Measurements from ENCODE around the gene SLC22A31. TPM values are rescaled to one million over a fixed set of nuclear protein-coding genes. Genes with fewer than 3 reads are reported as not detected.

SLC22A31 gene
- polyA plus RNA-seq, 3 donors: 0.46 to 1.1 (median 0.63) TPM

DNA sequence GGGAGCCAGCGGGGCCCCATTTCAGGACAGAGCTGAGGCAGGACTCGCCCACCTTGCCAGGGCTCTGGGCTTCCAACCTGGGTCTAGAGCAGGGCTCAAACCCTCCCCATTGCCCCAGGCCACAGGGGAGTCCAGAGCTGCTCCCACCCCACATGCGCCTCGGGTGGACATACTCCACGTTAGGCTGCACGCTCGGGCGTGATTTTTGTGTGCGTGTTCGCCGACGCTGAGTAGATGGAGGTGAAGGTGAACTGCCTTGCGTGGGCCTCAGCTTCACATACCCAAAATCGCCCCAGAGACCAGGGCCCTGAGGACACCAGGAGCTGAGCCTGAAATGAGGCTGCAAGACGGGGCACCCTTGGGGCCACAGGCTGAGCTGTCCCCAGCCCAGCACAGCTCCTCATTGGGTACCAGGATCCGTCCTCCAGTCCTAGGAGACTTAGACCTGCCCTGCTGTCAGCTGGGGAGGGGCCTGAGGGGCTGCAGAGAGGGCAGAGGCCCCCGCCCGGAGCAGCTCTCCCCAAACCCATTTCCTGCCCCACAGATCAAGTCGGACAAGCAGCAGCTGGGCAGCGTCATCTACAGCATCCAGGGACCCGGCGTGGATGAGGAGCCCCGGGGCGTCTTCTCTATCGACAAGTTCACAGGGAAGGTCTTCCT lies 20.6 kb downstream of the SLC22A31 start:
- no peak for DNase-seq

DNA sequence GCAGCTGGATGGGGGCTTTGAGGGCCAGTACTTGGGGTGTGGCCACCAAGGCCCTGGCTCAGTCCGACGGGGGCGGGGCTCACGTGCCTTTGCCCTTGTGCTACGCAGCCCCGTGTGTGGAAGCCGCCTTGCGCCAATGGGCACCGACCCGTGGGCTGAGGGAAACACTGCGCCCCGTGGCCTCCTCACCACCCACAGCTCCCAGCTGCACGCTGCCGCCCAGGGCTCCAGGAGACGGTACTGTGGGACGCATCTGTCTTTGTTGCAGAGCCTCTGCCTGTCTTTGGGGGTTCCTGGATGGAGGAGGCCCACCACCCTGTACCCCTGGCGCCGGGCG lies 21.2 kb downstream of the SLC22A31 start:
- no peak for DNase-seq

DNA sequence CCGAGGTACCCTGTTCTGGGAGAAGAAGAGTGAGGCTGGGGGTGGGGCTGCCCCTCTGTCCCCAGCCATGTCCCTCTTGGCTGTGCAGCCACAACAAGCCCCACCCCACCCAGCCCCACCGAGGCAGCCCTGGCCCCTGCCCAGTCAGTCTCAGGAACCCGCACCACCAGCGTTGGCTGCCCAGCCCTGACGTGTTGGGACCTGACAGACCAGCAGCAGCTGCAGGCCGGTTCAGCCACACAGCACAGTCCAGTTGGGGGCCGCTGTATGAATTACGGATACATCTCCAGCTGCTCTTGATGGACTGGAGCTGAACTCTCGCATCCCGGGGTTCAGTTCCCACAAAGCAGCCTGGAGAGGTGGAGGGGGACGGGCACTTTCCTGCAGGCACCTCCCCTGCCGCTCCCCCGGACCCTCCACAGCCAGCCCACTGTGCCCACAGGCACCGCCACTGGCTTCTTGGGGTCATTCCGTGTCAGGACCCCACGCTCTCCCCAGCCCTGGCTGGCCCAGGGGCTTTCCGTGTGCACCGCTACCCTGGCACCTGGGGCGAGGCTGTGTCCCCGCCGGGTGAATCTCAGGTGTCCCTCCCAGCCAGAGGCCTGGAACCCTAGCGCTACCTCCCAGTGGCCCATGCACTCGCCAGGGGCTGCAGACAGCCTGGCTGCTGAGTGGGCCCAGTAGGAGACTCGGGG lies 21.7 kb downstream of the SLC22A31 start:
- no peak for DNase-seq

DNA sequence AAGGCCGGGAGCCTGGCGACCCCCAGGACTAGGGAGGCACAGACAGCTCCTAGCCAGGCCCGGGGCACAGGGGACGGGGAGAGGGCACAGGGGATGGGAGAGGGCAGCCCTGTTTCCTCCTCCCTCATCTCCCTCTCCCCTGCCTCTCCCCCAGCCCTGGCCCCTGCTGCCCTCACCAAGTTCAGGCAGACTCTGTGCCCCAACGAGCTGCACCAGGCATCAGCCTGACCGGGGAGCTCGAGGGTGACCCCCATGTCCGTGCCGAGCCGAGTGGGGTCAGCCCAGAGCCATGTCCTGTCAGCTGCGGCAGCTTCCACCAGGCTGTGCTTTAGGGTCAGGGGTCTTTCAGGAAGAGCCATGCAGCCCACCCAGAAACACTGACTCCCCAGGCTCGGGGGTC lies 22.8 kb downstream of the SLC22A31 start:
- no peak for DNase-seq

DNA sequence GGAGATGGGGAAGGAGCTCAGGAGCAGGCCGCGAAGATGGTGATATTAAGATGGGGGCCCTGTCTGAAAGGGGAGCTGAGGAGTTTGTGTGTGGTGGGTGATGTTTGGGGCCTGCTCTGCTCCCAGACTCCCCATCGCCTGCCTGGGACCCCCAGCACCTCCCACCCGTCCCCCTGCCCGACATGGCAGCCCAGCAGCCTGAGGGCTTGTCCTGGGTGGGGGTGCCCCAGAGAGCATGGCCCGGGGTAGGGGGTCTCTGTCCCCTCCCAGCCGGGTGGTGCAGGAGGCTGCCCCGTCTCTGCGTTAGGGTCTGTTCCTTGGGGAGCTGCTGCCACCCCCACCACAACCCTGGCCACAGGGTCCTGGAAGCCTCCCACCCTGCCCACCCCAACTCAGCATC lies 23.6 kb downstream of the SLC22A31 start:
- DNase-seq: no peak

DNA sequence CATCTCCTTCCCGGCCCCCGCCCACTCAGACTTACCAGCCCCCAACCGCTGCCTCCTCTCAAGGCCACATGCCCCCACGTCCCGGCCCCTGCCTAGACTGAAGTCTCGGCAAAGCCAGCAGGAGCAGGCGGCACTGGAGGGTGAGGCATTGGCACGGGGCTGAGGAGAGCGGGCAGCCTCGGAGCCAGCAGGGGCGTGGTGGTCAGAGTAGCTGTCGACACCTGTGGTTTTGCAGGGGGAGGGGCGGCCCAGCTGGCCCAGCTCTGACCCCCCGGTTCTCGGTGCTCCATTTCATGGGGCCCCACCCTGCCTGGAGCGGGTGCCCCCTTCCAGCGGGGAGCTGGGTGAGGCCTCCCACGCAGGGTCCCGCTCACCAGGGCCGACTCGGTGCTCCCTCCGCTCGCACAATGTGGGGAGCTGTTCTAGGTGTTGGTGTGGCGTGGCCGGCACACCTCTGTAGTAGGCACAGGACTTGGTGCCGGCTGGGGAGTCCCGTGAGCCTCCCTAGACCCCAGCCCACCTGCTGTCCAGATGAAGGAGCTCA lies 24.1 kb downstream of the SLC22A31 start:
- DNase-seq: no peak

DNA sequence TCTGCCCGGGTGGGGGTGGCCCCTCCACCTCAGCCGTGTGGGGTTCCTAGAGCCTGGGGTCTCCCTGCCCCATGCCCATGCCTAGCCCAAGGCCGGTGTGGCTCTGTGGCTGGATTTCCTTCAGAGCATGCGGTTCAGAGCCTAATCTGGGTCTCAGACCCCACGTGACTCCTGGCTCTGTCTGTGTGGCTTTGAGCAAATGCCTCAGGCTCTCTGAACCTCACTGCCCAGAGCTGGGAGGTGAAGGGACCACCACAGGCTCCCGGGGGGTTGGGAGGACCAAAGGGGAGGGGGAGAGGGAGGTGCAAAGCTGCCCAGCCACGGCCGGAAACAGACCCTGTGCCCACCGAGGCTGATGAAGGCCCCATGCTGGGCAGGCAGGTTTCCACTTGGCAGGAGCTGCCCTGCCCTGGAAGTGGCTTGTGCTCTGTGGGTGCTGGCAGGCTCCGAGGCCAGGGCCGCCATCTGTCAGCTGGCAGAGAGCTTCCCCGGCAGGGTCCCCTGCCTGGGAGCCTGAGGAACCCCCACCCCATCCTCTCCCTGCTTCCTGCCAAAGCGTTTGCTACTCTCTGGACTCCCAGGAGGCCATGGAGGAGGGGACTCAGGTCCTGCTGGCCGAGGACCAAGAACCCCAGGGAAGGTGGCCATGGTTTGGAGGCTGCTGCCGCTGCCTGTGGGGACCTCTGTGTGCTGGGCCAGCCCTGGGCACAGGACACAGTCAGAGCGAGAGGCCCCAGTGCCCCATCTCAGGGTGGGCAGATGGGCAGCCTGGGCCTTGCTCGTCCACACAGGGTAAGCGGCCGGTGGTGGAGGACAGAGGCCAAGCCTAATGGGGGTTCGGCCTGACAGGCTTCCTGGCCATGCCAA lies 24.8 kb downstream of the SLC22A31 start:
- no peak for DNase-seq

DNA sequence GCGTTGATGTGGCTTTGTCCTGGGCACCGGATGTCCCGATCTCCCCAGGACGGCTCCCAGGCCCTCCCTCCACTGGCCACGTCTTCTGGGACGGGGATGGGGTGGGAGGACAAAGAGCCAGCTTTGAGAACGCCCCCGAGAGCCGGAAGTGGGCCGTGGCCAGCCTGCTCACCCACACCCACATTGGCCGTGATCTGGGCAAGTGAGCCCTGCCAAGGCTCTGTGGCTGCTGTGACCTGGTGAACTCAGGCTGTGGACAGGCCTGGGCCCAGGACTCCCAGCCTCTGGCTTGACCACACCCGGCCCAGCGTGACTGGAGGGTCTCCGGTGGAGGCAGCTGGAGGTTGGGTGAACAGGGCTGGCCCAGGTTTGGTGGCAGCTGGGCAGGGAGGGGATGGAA lies 25.5 kb downstream of the SLC22A31 start:
- no peak for DNase-seq

DNA sequence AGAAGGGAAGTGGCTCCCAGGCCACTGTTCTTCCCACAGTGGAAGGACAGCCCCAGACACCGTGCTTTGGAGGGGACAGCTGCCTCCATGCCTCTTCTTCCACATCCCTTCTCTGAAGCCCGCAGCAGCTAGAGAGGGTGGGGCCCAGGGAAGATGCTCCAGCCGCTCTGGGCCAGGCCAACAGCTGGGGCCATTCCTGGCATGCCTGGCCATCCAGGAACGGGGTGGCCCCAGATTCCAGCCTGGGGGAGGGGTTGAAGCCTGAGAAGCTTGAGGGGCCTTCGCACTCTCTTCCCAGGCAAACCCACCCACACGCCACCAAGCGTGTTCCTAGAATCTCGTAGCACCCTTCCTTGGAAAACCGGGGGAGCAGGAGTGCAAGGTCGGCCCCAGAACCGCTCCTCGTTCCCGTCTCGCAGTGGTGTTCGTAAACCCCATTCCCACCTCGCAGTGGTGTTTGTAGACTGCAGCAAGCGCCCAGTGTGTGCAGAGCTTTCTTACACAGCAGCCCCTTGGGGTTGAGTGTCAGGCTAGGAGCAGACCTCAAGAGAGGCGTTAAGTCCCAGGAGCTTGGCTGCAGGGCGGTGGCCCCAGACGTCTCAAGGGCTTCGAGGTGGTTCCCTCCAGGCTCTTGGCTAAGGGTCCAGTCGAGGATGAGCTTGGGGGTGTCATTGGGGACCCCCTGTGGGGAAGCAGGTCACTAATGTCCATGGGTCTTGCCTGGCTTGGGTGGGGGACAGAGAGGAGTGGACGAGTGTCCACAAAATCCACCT lies 26.1 kb downstream of the SLC22A31 start:
- no peak for DNase-seq

DNA sequence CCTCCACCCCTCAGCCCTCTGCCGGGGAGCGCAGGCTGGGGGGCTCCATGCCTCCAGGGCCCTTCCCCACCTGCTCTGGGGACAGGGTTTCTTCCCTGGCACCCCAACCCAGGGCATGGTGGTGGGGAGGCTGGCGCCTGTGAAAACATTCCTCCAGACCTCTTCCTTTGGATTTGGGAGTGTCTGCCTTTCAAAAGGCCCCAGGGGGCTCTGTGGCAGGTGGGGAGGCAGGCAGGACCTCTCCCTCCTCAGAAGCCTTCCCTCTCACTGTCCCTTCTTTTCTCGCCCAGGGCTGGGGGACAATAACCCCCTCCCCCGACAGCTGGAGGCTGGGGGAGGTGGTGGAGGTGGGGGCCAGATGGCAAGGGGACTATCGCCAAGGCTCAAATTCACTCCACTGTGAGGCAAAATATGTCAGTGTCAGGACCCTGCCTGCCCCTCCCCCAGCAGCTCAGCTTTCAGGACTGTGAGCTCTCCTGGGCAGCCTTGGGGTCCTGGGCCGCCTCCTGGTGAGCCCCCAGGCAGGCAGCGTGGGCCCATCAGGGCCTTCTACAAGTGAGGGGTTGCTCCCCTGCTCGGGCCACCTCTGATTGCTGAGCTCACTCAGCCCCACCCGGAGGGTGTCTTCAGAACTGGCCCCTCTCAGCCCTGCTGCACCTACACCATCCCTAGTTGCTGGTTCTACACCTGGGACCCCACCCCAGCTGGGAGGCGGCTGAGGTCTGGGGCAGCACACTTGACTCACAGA lies 27.0 kb downstream of the SLC22A31 start:
- no peak for DNase-seq

DNA sequence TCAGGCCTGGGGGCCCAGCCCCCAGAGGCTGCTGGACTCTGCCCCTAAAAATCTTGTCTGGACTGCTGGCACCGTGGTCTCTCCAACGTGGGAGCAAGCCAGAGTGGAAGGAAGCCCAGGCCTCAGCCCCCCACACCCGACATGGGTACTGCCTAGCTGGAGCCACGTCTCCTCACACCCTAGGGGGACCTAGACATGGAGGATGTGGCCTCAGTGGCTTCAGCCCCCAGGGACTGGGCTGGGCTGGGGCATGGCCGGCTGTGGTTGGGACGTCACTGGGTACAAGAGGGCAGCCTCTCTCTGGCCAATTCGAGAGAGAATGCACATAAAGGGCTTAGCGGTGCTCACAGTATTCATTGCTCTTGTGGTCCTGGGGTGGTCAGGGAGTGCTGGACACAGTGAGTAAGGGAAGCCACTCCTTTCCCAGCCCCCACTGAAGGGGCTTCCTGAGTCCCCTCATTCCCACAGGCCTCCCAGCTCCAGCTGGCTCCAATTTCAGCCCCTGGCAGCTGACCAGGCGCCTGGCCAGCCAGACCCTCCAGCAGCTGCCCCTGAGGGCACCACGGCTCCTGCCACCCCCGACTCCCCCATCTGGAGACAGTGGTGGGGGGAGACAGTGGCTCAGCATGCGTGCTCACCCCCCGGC lies 27.7 kb downstream of the SLC22A31 start:
- peak; percentile 64 for DNase-seq

DNA sequence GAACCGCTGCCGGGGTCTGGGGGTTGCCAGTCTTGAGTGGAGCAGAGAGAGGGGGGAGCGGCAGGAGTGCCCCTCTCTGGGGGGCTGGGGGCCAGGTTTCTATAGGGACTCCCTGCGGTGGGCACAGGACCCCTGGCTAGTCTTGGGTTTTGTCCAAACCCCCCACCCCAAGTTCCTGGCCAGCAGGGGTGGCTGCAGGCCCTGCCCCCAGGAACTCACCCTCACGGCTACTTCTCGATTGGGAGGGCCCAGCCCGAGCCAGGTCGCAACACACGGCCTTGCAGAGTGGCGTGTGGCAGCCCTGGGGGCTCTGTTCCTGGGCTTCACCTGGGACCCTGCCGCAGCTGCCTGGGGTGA lies 28.2 kb downstream of the SLC22A31 start:
- no peak for DNase-seq

DNA sequence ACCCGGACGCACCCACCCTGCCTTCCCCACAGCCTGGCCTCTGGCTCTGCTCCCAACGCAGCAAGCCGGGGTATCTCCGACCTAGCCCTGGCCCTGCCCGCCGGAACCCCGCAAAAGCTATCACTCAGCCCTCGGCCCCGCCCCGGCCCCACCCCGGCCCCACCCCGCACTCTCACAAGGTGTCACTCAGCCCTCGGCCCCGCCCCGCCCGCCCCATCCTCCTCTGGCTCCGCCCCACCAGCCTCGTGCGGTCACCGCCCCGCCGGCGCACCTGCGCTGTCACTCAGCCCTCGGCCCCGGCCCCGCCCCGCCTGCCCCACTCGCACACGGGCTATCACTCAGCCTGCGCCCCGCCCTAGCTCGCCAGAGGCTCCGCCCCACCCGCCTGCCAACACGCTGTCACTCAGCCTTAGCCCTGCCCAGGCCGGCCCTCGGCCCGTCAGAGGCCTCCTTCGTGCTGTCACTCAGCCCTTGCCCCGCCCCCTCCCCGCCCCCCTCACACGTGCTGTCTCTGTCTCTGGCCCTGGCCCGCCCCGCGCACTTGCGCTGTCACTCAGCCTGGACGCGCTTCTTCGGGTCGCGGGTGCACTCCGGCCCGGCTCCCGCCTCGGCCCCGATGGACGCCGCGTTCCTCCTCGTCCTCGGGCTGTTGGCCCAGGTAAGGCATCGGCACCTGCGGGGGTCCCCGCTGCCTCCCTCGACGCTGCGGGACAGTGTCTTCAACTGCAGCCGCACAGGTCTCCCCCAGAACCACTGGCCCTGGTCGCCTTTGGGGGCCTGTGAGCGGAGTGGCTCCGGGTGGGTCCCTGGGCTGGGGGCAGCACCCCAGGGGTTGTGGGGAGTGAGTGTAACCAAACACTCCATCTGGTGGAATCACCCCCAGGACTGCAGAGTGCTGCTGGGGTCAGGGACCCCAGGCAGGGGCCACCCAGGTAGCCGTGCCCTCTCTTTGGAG lies 28.8 kb downstream of the SLC22A31 start, which contains the start of gene CDH15:
Gene CDH15, plus strand, starts transcription at position 533 of the 955 bp plus-strand sequence. Its CDS starts 84 bp downstream, at position 617.
- DNase-seq: peak; percentile 91

DNA sequence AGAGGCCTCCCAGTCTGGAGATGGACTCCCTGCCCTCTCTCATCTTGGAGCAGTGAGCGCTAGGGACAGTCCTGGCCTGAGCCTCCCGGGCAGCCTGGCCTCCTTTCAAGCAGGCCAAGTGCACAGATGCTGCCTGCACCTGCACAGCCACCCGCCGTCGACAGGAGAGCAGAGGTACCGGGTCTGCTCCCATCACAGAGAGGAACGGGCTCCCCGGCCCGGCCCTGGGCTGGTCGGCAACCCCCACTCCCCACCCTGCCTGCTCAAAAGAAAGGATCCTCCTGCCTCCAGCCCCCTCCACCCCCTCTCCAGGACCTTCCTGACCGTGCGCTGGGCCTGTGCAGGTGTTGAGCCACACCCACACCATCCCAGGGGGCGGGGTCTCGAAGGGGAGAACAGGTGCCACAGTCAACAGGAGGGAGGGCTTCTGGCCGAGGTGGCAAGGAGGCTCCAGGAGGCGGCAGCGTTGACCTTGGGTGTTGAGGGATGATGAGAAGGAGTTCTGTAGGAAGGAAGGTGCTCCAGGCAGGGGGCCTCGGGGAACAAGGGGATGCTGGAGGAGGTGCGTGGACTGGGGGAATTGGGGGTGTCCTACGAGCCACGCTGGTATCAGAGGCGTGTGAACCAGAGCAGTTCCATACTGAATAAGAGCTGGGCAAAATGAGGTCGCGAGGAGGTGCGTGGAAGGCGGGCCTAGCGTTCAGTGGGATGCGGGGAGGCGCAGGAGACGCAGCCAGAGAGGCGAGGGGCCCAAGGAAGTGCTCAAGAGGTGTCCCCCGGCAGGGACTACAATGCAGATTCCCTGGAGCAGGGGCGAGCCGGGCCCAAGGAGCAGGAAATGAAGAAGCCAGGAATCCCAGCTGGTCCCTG lies 29.8 kb downstream of the SLC22A31 start:
- no peak for DNase-seq

DNA sequence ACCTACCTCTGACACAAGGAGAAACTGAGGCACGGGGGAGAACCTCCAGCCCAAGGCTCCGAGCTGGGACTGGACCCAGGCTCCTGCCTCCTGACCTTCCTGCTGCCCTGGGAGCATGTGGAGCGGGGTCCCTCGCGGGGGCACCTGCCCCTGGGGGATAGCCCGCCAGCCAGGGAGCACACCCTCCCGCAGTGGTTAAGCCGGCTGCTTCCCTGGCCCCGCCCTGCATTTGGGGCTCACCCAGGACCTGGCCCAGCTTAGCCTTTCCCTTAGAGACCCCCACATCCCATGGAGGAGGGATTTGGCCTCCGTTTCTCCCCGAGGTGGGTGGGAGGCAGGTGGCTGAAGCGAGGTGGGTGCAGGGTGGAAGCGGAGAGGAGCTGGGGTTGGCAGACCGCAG lies 30.6 kb downstream of the SLC22A31 start:
- no peak for DNase-seq

DNA sequence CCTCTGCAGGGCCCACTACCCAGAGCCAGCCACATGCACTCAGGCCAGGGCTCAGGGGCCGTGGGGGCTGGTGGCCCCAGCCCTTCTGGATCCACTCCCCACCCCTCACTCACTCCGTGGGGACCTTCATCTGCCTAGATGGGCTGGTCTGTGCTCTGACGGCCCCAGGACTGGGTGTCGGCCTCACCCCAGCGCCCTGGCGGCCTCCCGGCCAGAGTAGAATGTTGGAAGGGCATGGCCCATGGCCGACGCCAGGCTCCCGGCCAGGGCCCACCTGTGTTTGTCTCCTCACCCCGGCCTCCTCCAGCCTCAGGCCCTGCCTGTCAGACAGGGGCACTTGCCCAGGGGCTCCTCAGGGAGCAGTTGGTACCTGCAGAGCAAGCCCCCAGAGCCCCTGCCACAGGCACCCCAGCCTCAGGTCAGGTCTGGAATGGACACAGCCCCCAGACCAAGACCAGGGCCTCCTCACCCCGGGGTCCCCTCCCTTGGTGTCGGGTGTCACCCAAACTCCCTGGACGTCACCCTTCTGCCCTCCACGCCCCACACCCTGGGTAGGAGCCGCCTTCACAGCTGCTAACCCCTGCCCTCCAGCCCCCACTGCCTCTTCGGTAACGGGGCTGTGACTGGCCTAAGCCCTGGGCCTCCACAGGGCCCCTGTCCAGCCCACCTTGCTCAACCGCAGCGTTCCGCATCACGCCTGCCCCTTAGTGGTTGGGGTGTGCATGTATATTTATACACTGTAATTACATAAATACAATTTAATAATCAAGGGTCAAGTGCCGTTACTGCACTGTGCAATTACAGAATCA lies 31.8 kb downstream of the SLC22A31 start:
- no peak for DNase-seq

DNA sequence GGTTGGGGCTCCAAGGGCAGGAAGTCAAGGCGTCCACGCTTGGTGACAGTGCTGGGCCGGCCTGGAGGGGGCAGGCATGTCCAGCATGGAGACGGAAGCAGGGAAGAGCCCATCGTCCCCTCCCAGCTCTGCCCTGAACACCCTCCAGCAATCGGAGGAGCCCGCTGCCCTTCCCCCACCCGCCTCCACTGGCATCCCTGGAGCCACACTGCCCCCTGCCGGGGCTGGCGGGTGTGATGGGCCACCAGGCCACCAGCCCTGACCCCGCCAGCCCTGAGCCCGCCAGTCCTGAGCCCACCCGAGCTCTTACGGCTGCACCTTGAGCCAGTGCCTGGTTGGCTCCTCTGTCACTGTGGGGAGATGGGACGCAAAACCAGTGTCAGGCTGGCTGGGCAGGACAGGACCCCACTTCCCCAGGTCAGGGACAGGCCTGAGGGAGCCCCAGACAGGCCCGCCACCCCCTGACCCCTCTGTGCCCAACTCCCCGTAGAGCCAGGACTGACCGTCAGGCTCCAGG lies 32.9 kb downstream of the SLC22A31 start:
- DNase-seq: peak; percentile 80

Measured in renal pelvis (tissue), 4 donors.